C4-2B (cell line): ENCODE measurements around the gene CHD1L.

ENCODE experiments used
- CTCF ChIP-seq: fragments of 450-650 bp; conservative IDR thresholded peaks from 2 replicates; pipeline ENCODE4 v1.5.1; 2017; ENCODE audit warnings: mild to moderate bottlenecking
- ZFX ChIP-seq: fragments of 450-650 bp; IDR thresholded peaks from 2 replicates; pipeline ENCODE4 v1.6.1; 2017

GRCh38 chr1:147201276-147201675 lies 41.2 kb upstream of the CHD1L start:
- no peak for TF ChIP-seq CTCF
- TF ChIP-seq ZFX = no peak
